H1 (cell line): ENCODE results near the gene NEK3. TPM values are rescaled to one million over a fixed set of nuclear protein-coding genes. Genes with fewer than 3 reads are reported as not detected.
A peak's percentile ranks its signal among the peaks of the same experiment; 100 is the strongest.

Experiments used
- BCL11A ChIP-seq, 2 experiments: IDR thresholded peaks; one replicate each; pipeline ENCODE4 v1.6.1; 2011; ENCODE audit warnings: low read depth in 2 of 2, low read length in 2 of 2, mild to moderate bottlenecking in 2 of 2
- CBX8 ChIP-seq: fragments of 300-800, 300-1000 bp; sonication (generic); IDR thresholded peaks from 2 replicates; pipeline ENCODE4 v1.7.1; 2016; ENCODE audit warnings: low read depth, low read length, borderline replicate concordance
- CHD2 ChIP-seq: IDR thresholded peaks from 2 replicates; pipeline ENCODE4 v1.6.1; 2012; ENCODE audit warnings: low read length, improper control_type of control experiment
- CREB1 ChIP-seq: IDR thresholded peaks from 2 replicates; pipeline ENCODE4 v1.6.1; 2012; ENCODE audit warnings: inconsistent platforms
- EP300 ChIP-seq, 2 experiments: IDR thresholded peaks; 1 replicate in 1 of 2; 2 replicates in 1 of 2; pipeline ENCODE4 v1.6.1; 2011 to 2012; ENCODE audit warnings: low read depth in 2 of 2, low read length in 2 of 2, mild to moderate bottlenecking in 2 of 2, borderline replicate concordance in 1 of 2, inconsistent platforms in 1 of 2, moderate library complexity in 1 of 2
- EZH2 ChIP-seq: fragments of 200-600 bp; sonication (generic); IDR thresholded peaks from 2 replicates; pipeline ENCODE4 v1.7.1; 2012; ENCODE audit warnings: low read depth, mild to moderate bottlenecking, moderate library complexity, low read length, inconsistent platforms; ENCODE audit not compliant: severe bottlenecking
- FOSL1 ChIP-seq: IDR thresholded peaks from 2 replicates; pipeline ENCODE4 v1.6.1; 2011; ENCODE audit warnings: mild to moderate bottlenecking, low read depth, low read length, moderate library complexity; ENCODE audit not compliant: insufficient read depth
- GABPA ChIP-seq: IDR thresholded peaks from 2 replicates; pipeline ENCODE4 v1.6.1; 2011; ENCODE audit warnings: mild to moderate bottlenecking, low read length, moderate library complexity, borderline replicate concordance; ENCODE audit not compliant: insufficient read depth
- HDAC2 ChIP-seq, 2 experiments: fragments of 300-600 bp in 1 of 2; sonication (generic) in 1 of 2; IDR thresholded peaks; 2 replicates each; pipeline ENCODE4 v1.6.1; 2011 to 2012; ENCODE audit warnings: low read depth in 2 of 2, low read length in 2 of 2, mild to moderate bottlenecking in 2 of 2, moderate library complexity in 2 of 2, borderline replicate concordance in 1 of 2, inconsistent platforms in 1 of 2
- JUN ChIP-seq: IDR thresholded peaks from 2 replicates; pipeline ENCODE4 v1.6.1; 2011; ENCODE audit warnings: low read depth, mild to moderate bottlenecking, improper control_type of control experiment, low read length
- JUND ChIP-seq: IDR thresholded peaks from 2 replicates; pipeline ENCODE4 v1.6.1; 2011; ENCODE audit warnings: mild to moderate bottlenecking, improper control_type of control experiment, low read length
- KDM4A ChIP-seq: IDR thresholded peaks from one replicate; pipeline ENCODE4 v1.7.1; 2012; ENCODE audit warnings: low read depth, mild to moderate bottlenecking, moderate library complexity, low read length, inconsistent platforms; ENCODE audit not compliant: severe bottlenecking
- KDM5A ChIP-seq: fragments of 200-600 bp; IDR thresholded peaks from 2 replicates; pipeline ENCODE4 v1.7.1; 2012; ENCODE audit warnings: mild to moderate bottlenecking, low read length, inconsistent platforms, mixed read lengths
- NANOG ChIP-seq: IDR thresholded peaks from 2 replicates; pipeline ENCODE4 v1.6.1; 2011; ENCODE audit warnings: low read length, low read depth, mild to moderate bottlenecking, inconsistent platforms; ENCODE audit not compliant: insufficient read depth, poor library complexity, severe bottlenecking
- RBBP5 ChIP-seq: IDR thresholded peaks from 2 replicates; pipeline ENCODE4 v1.7.1; 2012; ENCODE audit warnings: low read depth, mild to moderate bottlenecking, inconsistent platforms, low read length, moderate library complexity, borderline replicate concordance
- RFX5 ChIP-seq: IDR thresholded peaks from 2 replicates; pipeline ENCODE4 v1.6.1; 2011; ENCODE audit warnings: low read depth, low read length, improper control_type of control experiment, borderline replicate concordance
- RNF2 ChIP-seq: fragments of 200-900, 300-1000 bp; sonication (generic); IDR thresholded peaks from 2 replicates; pipeline ENCODE4 v1.7.1; 2016; ENCODE audit warnings: borderline replicate concordance, low read depth, mild to moderate bottlenecking, antibody characterized with exemption, low read length; ENCODE audit not compliant: poor library complexity, severe bottlenecking; ENCODE audit errors: missing control alignments
- RXRA ChIP-seq: IDR thresholded peaks from 2 replicates; pipeline ENCODE4 v1.6.1; 2011; ENCODE audit warnings: low read depth, mild to moderate bottlenecking, low read length, moderate library complexity; ENCODE audit not compliant: insufficient read depth
- SP2 ChIP-seq: IDR thresholded peaks from 2 replicates; pipeline ENCODE4 v1.6.1; 2012; ENCODE audit warnings: mild to moderate bottlenecking, low read length, inconsistent platforms
- TBP ChIP-seq: IDR thresholded peaks from 2 replicates; pipeline ENCODE4 v1.6.1; 2011; ENCODE audit warnings: low read depth, low read length, improper control_type of control experiment
- TEAD4 ChIP-seq: IDR thresholded peaks from 2 replicates; pipeline ENCODE4 v1.6.1; 2012; ENCODE audit warnings: low read depth, low read length, inconsistent platforms, mixed read lengths
- polyA plus RNA-seq, 7 experiments: library from polyadenylated mRNA; depleted of rRNA in 3 of 7; stranded (reverse) in 5 of 7; unstranded in 2 of 7; fragments of >200 nt in 5 of 7; fragments of 200-250 nt in 2 of 7; gene quantifications; 1 replicate in 5 of 7; 2 replicates in 1 of 7; 4 replicates in 1 of 7; pipeline versions ENCODE4 v1.2.1 to v1.2.3, GENCODE V29; 2011 to 2013; ENCODE audit warnings: missing spikeins in 2 of 7, mixed read lengths in 2 of 7
- total RNA-seq: library from RNA; stranded (reverse); fragmentation: NEBNext Ultra II Directional; extraction: Animal tissue kit (Norgen Biotek cat#: 25700); gene quantifications from 2 replicates; pipeline ENCODE4 v1.2.1, GENCODE V29; 2021
- TF ChIP-seq, protein P1 (sequence below): IDR thresholded peaks from 2 replicates; pipeline ENCODE4 v1.6.1; 2011; ENCODE audit warnings: low read depth, mild to moderate bottlenecking, low read length; ENCODE audit not compliant: insufficient read depth

NEK3 gene
- total and polyA plus RNA-seq, 2 of the 8 experiments (the other 6 are each of a cell fraction or from before 2014, with no cell fraction given), result 11.4 to 26.0 TPM

DNA sequence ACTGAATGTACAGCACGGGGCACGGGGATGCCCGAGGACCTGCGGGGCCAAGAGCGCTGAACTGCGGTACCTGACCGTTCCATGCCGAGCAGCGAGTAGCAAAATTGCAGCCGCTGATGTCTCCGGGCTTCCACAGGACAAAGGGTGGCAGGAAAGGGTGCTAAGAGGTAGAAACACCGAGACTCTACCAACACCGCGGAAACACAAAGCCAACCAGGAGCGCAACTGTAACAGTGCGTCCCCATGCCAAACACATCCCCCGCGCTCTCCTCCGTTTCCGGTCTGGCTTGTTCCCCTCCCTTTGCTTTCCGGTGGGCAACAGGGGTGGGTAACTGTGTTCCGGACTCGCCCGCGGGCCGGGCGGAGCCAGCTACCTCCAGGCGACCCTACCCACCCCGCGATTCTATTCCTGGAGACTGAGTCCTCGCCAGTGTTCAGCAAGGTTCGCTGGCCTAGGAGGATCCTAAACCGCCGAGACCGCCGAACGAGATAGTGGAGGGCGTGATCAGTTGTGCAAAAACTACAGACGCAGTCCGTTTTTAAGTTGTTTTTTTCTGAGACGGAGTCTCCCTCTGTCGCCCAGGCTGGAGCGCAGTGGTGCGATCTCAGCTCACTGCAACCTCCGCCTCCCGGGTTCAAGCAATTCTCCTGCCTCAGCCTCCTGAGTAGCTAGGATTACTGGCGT lies 34.9 kb upstream of the NEK3 start (continued):
- TF ChIP-seq EP300 (IDR thresholded peaks at IDR 0.05; ENCODE audit: borderline replicate concordance in 1 of 2, low read depth in 2 of 2, low read length in 2 of 2) (peak in 1 of 2 experiments; percentile 8; a peak in 1 of 3 replicates), KDM5A (peak; percentile 77; the same call in 1 of the 2 replicates), CBX8 (no peak), RFX5 (no peak), CREB1 (peak; percentile 59), SP2 (no peak), RBBP5 (peak; percentile 91; the same call in 1 of the 2 replicates), CHD2 (0 out of 2 replicates have a peak, but pooled peaks have one; percentile 52), JUND (no peak; the same call in 1 of the 2 replicates), GABPA (peak; percentile 100), JUN (no peak), HDAC2 (IDR thresholded peaks at IDR 0.05; ENCODE audit: borderline replicate concordance in 1 of 2, low read depth in 2 of 2, low read length in 2 of 2) (no peak), RNF2 (no peak), EZH2 (no peak), KDM4A (peak; percentile 64), TBP (peak; percentile 92), FOSL1 (no peak), TEAD4 (0 out of 2 replicates have a peak, but pooled peaks have one; percentile 20), BCL11A (IDR thresholded peaks at IDR 0.05; ENCODE audit: low read depth in 2 of 2, low read length in 2 of 2) (no peak), RXRA (no peak), NANOG (no peak)
- TF ChIP-seq, protein P1, sequence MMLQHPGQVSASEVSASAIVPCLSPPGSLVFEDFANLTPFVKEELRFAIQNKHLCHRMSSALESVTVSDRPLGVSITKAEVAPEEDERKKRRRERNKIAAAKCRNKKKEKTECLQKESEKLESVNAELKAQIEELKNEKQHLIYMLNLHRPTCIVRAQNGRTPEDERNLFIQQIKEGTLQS, result no peak
